Measurements from ENCODE around the gene CEP72. TPM values are rescaled to one million over a fixed set of nuclear protein-coding genes. Genes with fewer than 3 reads are reported as not detected.

The CEP72 gene
- total RNA-seq, 5 donors from 2014 or later (not counting 1 experiment from before 2014, with no cell fraction given) = 13.9 to 25.8 (median 23.6) TPM

- CTCF ChIA-PET = no interaction called here
Measured at GRCh38 chr5:663436-664342, 51.5 kb downstream of the CEP72 start.

GRCh38 chr5:664343-664993 lies 52.3 kb downstream of the CEP72 start:
- 95% methylated on average over 23 of the region's 24 CpGs for WGBS (ENCODE audit: insufficient coverage)

More at GRCh38 chr5:663436-664342, 51.5 kb downstream of the CEP72 start:
- H3K4me3 Mint-ChIP-seq = no peak overlapping the region
- H3K4me1 Mint-ChIP-seq = no peaks in the 10 kb centered on the region
- POLR2A ChIA-PET = no interaction called here
- H3K27me3 ChIP-seq (replicated peaks in 1 of 2; ENCODE audit: control insufficient read depth in 2 of 2, extremely low read depth in 1 of 2, insufficient read depth in 2 of 2, low read length in 1 of 2) = no peaks in the 10 kb centered on the region
- H3K36me3 Mint-ChIP-seq = peaks cover 28% of the 10 kb centered on the region
- H3K4me1 ChIP-seq (ENCODE audit: control insufficient read depth in 1 of 2, extremely low read depth in 1 of 2, insufficient read depth in 2 of 2, low read length in 2 of 2) = no peaks in the 10 kb centered on the region
- H3K4me3 ChIP-seq (ENCODE audit: control insufficient read depth in 1 of 2, extremely low read depth in 1 of 2, low read length in 1 of 2) = no peak overlapping the region
- DNase-seq (no peak), ATAC-seq (replicated peaks in 1 of 4) (no peak)
- no peak overlapping the region for H3K27ac Mint-ChIP-seq
- no peak overlapping the region for H3K27ac ChIP-seq (ENCODE audit: low read length)
- 97% methylated on average over 33 of the region's 38 CpGs for WGBS (ENCODE audit: insufficient coverage)
- H3K27me3 Mint-ChIP-seq = no peaks in the 10 kb centered on the region
- no peaks in the 10 kb centered on the region for H3K9me3 Mint-ChIP-seq
- no peaks in the 10 kb centered on the region for H3K9me3 ChIP-seq
- peaks cover 24 to 40% of the 10 kb centered on the region in 2 donors for H3K36me3 ChIP-seq (ENCODE audit: control insufficient read depth in 2 of 2, extremely low read depth in 1 of 2, insufficient read depth in 1 of 2, low read length in 1 of 2)

GRCh38 chr5:664994-665360 lies 52.8 kb downstream of the CEP72 start:
- Histone ChIP-seq H3K27ac (ENCODE audit: low read length) (no peak overlapping the region), H3K9me3 (no peaks in the 10 kb centered on the region), H3K4me3 (ENCODE audit: control insufficient read depth in 1 of 2, extremely low read depth in 1 of 2, low read length in 1 of 2) (no peak overlapping the region), H3K4me1 (ENCODE audit: control insufficient read depth in 1 of 2, extremely low read depth in 1 of 2, insufficient read depth in 2 of 2, low read length in 2 of 2) (no peaks in the 10 kb centered on the region), H3K27me3 (replicated peaks in 1 of 2; ENCODE audit: control insufficient read depth in 2 of 2, extremely low read depth in 1 of 2, insufficient read depth in 2 of 2, low read length in 1 of 2) (no peaks in the 10 kb centered on the region), H3K36me3 (ENCODE audit: control insufficient read depth in 2 of 2, extremely low read depth in 1 of 2, insufficient read depth in 1 of 2, low read length in 1 of 2) (peaks cover 24 to 30% of the 10 kb centered on the region in 2 donors)
- Mint-ChIP-seq H3K4me3 (no peak overlapping the region), H3K27ac (no peak overlapping the region), H3K36me3 (peaks cover 18% of the 10 kb centered on the region), H3K27me3 (no peaks in the 10 kb centered on the region), H3K9me3 (no peaks in the 10 kb centered on the region), H3K4me1 (no peaks in the 10 kb centered on the region)
- ChIA-PET POLR2A (no interaction called here), CTCF (no interaction called here)
- ATAC-seq (replicated peaks in 1 of 4) (no peak), DNase-seq (no peak)
- 88% methylated on average over 17 of the region's 20 CpGs for WGBS (ENCODE audit: insufficient coverage)

More at GRCh38 chr5:664343-664993, 52.3 kb downstream of the CEP72 start:
- DNase-seq (no peak), ATAC-seq (replicated peaks in 1 of 4) (no peak)
- CTCF ChIA-PET = no interaction called here
- POLR2A ChIA-PET = no interaction called here
- Histone ChIP-seq H3K4me3 (ENCODE audit: control insufficient read depth in 1 of 2, extremely low read depth in 1 of 2, low read length in 1 of 2) (no peak overlapping the region), H3K9me3 (no peaks in the 10 kb centered on the region), H3K27ac (ENCODE audit: low read length) (no peak overlapping the region), H3K27me3 (replicated peaks in 1 of 2; ENCODE audit: control insufficient read depth in 2 of 2, extremely low read depth in 1 of 2, insufficient read depth in 2 of 2, low read length in 1 of 2) (no peaks in the 10 kb centered on the region), H3K4me1 (ENCODE audit: control insufficient read depth in 1 of 2, extremely low read depth in 1 of 2, insufficient read depth in 2 of 2, low read length in 2 of 2) (no peaks in the 10 kb centered on the region), H3K36me3 (ENCODE audit: control insufficient read depth in 2 of 2, extremely low read depth in 1 of 2, insufficient read depth in 1 of 2, low read length in 1 of 2) (peaks cover 24 to 34% of the 10 kb centered on the region in 2 donors)
- Mint-ChIP-seq H3K36me3 (peaks cover 22% of the 10 kb centered on the region), H3K27me3 (no peaks in the 10 kb centered on the region), H3K4me1 (no peaks in the 10 kb centered on the region), H3K27ac (no peak overlapping the region), H3K9me3 (no peaks in the 10 kb centered on the region), H3K4me3 (no peak overlapping the region)

- ChIA-PET POLR2A (no interaction called here), CTCF (no interaction called here)
- Histone ChIP-seq H3K27me3 (replicated peaks in 1 of 2; ENCODE audit: control insufficient read depth in 2 of 2, extremely low read depth in 1 of 2, insufficient read depth in 2 of 2, low read length in 1 of 2) (no peaks in the 10 kb centered on the region), H3K4me1 (ENCODE audit: control insufficient read depth in 1 of 2, extremely low read depth in 1 of 2, insufficient read depth in 2 of 2, low read length in 2 of 2) (no peaks in the 10 kb centered on the region), H3K36me3 (ENCODE audit: control insufficient read depth in 2 of 2, extremely low read depth in 1 of 2, insufficient read depth in 1 of 2, low read length in 1 of 2) (peaks cover 20 to 26% of the 10 kb centered on the region in 2 donors), H3K27ac (ENCODE audit: low read length) (no peak overlapping the region), H3K4me3 (ENCODE audit: control insufficient read depth in 1 of 2, extremely low read depth in 1 of 2, low read length in 1 of 2) (no peak overlapping the region), H3K9me3 (no peaks in the 10 kb centered on the region)
- DNase-seq (no peak), ATAC-seq (replicated peaks in 1 of 4) (no peak)
- Mint-ChIP-seq H3K4me1 (no peaks in the 10 kb centered on the region), H3K27ac (no peak overlapping the region), H3K27me3 (no peaks in the 10 kb centered on the region), H3K9me3 (no peaks in the 10 kb centered on the region), H3K4me3 (no peak overlapping the region), H3K36me3 (peaks cover 13% of the 10 kb centered on the region)
- 82% methylated on average over 4 of the region's 8 CpGs for WGBS (ENCODE audit: insufficient coverage)
Measured at GRCh38 chr5:665541-665955, 53.4 kb downstream of the CEP72 start.

- peaks cover 20 to 24% of the 10 kb centered on the region in 2 donors for H3K36me3 ChIP-seq (ENCODE audit: control insufficient read depth in 2 of 2, extremely low read depth in 1 of 2, insufficient read depth in 1 of 2, low read length in 1 of 2)
- Mint-ChIP-seq H3K27ac (no peak overlapping the region), H3K4me1 (no peaks in the 10 kb centered on the region), H3K9me3 (no peaks in the 10 kb centered on the region), H3K36me3 (peaks cover 9% of the 10 kb centered on the region), H3K27me3 (no peaks in the 10 kb centered on the region), H3K4me3 (no peak overlapping the region)
- ATAC-seq (replicated peaks in 1 of 4) = no peak
- H3K9me3 ChIP-seq = no peaks in the 10 kb centered on the region
- no peaks in the 10 kb centered on the region for H3K4me1 ChIP-seq (ENCODE audit: control insufficient read depth in 1 of 2, extremely low read depth in 1 of 2, insufficient read depth in 2 of 2, low read length in 2 of 2)
- H3K27me3 ChIP-seq (replicated peaks in 1 of 2; ENCODE audit: control insufficient read depth in 2 of 2, extremely low read depth in 1 of 2, insufficient read depth in 2 of 2, low read length in 1 of 2) = no peaks in the 10 kb centered on the region
- CTCF ChIA-PET = interaction anchor here in 1 of 2 donors (0.6 kb wide), 1 partner anchor 238 kb away, joined by 3 read pairs; no protein-coding TSS in a partner anchor
- 97% methylated on average over 33 of the region's 40 CpGs for WGBS (ENCODE audit: insufficient coverage)
- no peak overlapping the region for H3K27ac ChIP-seq (ENCODE audit: low read length)
- DNase-seq = no peak
- POLR2A ChIA-PET = no interaction called here
- no peak overlapping the region for H3K4me3 ChIP-seq (ENCODE audit: control insufficient read depth in 1 of 2, extremely low read depth in 1 of 2, low read length in 1 of 2)
Measured at GRCh38 chr5:665956-666711, 54.0 kb downstream of the CEP72 start.

GRCh38 chr5:666816-667498 lies 54.8 kb downstream of the CEP72 start:
- H3K36me3 Mint-ChIP-seq = peaks cover 5% of the 10 kb centered on the region
- peaks cover 0 to 4% (median 2%) of the 10 kb centered on the region in 3 donors for H3K4me1 Mint-ChIP-seq
- Histone ChIP-seq H3K36me3 (ENCODE audit: control insufficient read depth in 2 of 2, extremely low read depth in 1 of 2, insufficient read depth in 1 of 2, low read length in 1 of 2) (peaks cover 17 to 21% of the 10 kb centered on the region in 2 donors), H3K27me3 (replicated peaks in 1 of 2; ENCODE audit: control insufficient read depth in 2 of 2, extremely low read depth in 1 of 2, insufficient read depth in 2 of 2, low read length in 1 of 2) (peaks cover 0 to 4% of the 10 kb centered on the region in 2 experiments), H3K4me1 (ENCODE audit: control insufficient read depth in 1 of 2, extremely low read depth in 1 of 2, insufficient read depth in 2 of 2, low read length in 2 of 2) (peaks cover 0 to 7% of the 10 kb centered on the region in 2 experiments), H3K9me3 (no peaks in the 10 kb centered on the region), H3K4me3 (ENCODE audit: control insufficient read depth in 1 of 2, extremely low read depth in 1 of 2, low read length in 1 of 2) (no peak overlapping the region), H3K27ac (ENCODE audit: low read length) (no peak overlapping the region)
- DNase-seq (no peak), ATAC-seq (replicated peaks in 1 of 4) (no peak)
- H3K4me3 Mint-ChIP-seq = no peak overlapping the region
- 96% methylated on average over 12 of the region's 13 CpGs for WGBS (ENCODE audit: insufficient coverage)
- no peaks in the 10 kb centered on the region for H3K27me3 Mint-ChIP-seq
- no peak overlapping the region for H3K27ac Mint-ChIP-seq
- CTCF ChIA-PET = interaction anchor here in 1 of 2 donors (0.6 kb wide), 1 partner anchor 237 kb away, joined by 3 read pairs; no protein-coding TSS in a partner anchor
- no peaks in the 10 kb centered on the region for H3K9me3 Mint-ChIP-seq
- POLR2A ChIA-PET = no interaction called here

Measured in T-cell (primary cell).